Dendritic cell treated with granulocyte-macrophage colony-stimulating factor and Interleukin-4, amounts not matched to agents 40 ng/mL and 50 ng/mL, for 4 days (primary cell): ENCODE results near the gene PIK3C3.

ENCODE experiments used
- H3K27ac Mint-ChIP-seq: one replicate; pipeline ENCODE4 v1.8.0; 2022; ENCODE audit warnings: mild to moderate bottlenecking, mixed read lengths
- H3K27me3 Mint-ChIP-seq: one replicate; pipeline ENCODE4 v1.8.0; 2022; ENCODE audit warnings: mild to moderate bottlenecking, mixed read lengths
- H3K36me3 Mint-ChIP-seq: one replicate; pipeline ENCODE4 v1.8.0; 2022; ENCODE audit warnings: low read depth, mixed read lengths
- H3K4me1 Mint-ChIP-seq: one replicate; pipeline ENCODE4 v1.8.0; 2022; ENCODE audit warnings: low read depth, mixed read lengths
- H3K4me3 Mint-ChIP-seq: one replicate; pipeline ENCODE4 v1.8.0; 2022; ENCODE audit warnings: mild to moderate bottlenecking, moderate library complexity, mixed read lengths
- H3K9me3 Mint-ChIP-seq: one replicate; pipeline ENCODE4 v1.8.0; 2022; ENCODE audit warnings: mixed read lengths
- intact Hi-C: fragments of 100-400 bp; cut with micrococcal nuclease; formaldehyde crosslinking; loops from one replicate; pipeline ENCODE4 v1.15.0; 2022

The PIK3C3 gene

GRCh38 chr18:42018831-42019230, 63.8 kb downstream of the PIK3C3 start:
- Mint-ChIP-seq H3K27ac (no peak overlapping the region), H3K9me3 (no peaks in the 10 kb centered on the region), H3K4me3 (no peak overlapping the region), H3K36me3 (peaks cover 54% of the 10 kb centered on the region), H3K4me1 (no peaks in the 10 kb centered on the region), H3K27me3 (no peaks in the 10 kb centered on the region)
- intact Hi-C loops: no loop called here

- intact Hi-C loops: loop anchor here (5.0 kb wide), 1 partner anchor 37 kb away; no protein-coding TSS in a partner anchor
- Mint-ChIP-seq H3K4me1 (no peaks in the 10 kb centered on the region), H3K36me3 (peaks cover 40% of the 10 kb centered on the region), H3K27me3 (no peaks in the 10 kb centered on the region), H3K9me3 (no peaks in the 10 kb centered on the region), H3K27ac (no peak overlapping the region), H3K4me3 (no peak overlapping the region)
Observed at GRCh38 chr18:42024131-42024530, 69.1 kb downstream of the PIK3C3 start.

GRCh38 chr18:42025491-42025890, 70.5 kb downstream of the PIK3C3 start:
- H3K4me1 Mint-ChIP-seq: no peaks in the 10 kb centered on the region
- H3K36me3 Mint-ChIP-seq: peaks cover 53% of the 10 kb centered on the region
- no peaks in the 10 kb centered on the region for H3K9me3 Mint-ChIP-seq
- H3K4me3 Mint-ChIP-seq: no peak overlapping the region
- intact Hi-C loops: no loop called here
- no peak overlapping the region for H3K27ac Mint-ChIP-seq
- no peaks in the 10 kb centered on the region for H3K27me3 Mint-ChIP-seq

GRCh38 chr18:42025974-42026625, 71.1 kb downstream of the PIK3C3 start:
- H3K4me3 Mint-ChIP-seq: no peak overlapping the region
- H3K36me3 Mint-ChIP-seq: peaks cover 54% of the 10 kb centered on the region
- intact Hi-C loops: no loop called here
- no peaks in the 10 kb centered on the region for H3K27me3 Mint-ChIP-seq
- no peak overlapping the region for H3K27ac Mint-ChIP-seq
- H3K4me1 Mint-ChIP-seq: no peaks in the 10 kb centered on the region
- H3K9me3 Mint-ChIP-seq: no peaks in the 10 kb centered on the region

- H3K9me3 Mint-ChIP-seq: no peaks in the 10 kb centered on the region
- H3K27ac Mint-ChIP-seq: no peak overlapping the region
- no peaks in the 10 kb centered on the region for H3K4me1 Mint-ChIP-seq
- H3K4me3 Mint-ChIP-seq: no peak overlapping the region
- H3K36me3 Mint-ChIP-seq: peaks cover 59% of the 10 kb centered on the region
- intact Hi-C loops: no loop called here
- H3K27me3 Mint-ChIP-seq: no peaks in the 10 kb centered on the region
Observed at GRCh38 chr18:42028247-42028832, 73.3 kb downstream of the PIK3C3 start.

- H3K36me3 Mint-ChIP-seq: peaks cover 64% of the 10 kb centered on the region
- H3K4me1 Mint-ChIP-seq: no peaks in the 10 kb centered on the region
- intact Hi-C loops: no loop called here
- no peaks in the 10 kb centered on the region for H3K27me3 Mint-ChIP-seq
- H3K4me3 Mint-ChIP-seq: no peak overlapping the region
- no peak overlapping the region for H3K27ac Mint-ChIP-seq
- H3K9me3 Mint-ChIP-seq: no peaks in the 10 kb centered on the region
Observed at GRCh38 chr18:42029092-42029491, 74.1 kb downstream of the PIK3C3 start.

GRCh38 chr18:42030586-42031182, 75.7 kb downstream of the PIK3C3 start:
- H3K4me1 Mint-ChIP-seq: no peaks in the 10 kb centered on the region
- peaks cover 63% of the 10 kb centered on the region for H3K36me3 Mint-ChIP-seq
- no peak overlapping the region for H3K27ac Mint-ChIP-seq
- intact Hi-C loops: no loop called here
- no peak overlapping the region for H3K4me3 Mint-ChIP-seq
- H3K27me3 Mint-ChIP-seq: no peaks in the 10 kb centered on the region
- no peaks in the 10 kb centered on the region for H3K9me3 Mint-ChIP-seq

GRCh38 chr18:42032447-42032846, 77.4 kb downstream of the PIK3C3 start:
- H3K27ac Mint-ChIP-seq: no peak overlapping the region
- H3K36me3 Mint-ChIP-seq: peaks cover 75% of the 10 kb centered on the region
- no peaks in the 10 kb centered on the region for H3K27me3 Mint-ChIP-seq
- no peak overlapping the region for H3K4me3 Mint-ChIP-seq
- intact Hi-C loops: no loop called here
- H3K4me1 Mint-ChIP-seq: no peaks in the 10 kb centered on the region
- no peaks in the 10 kb centered on the region for H3K9me3 Mint-ChIP-seq

GRCh38 chr18:42033137-42033810, 78.2 kb downstream of the PIK3C3 start:
- Mint-ChIP-seq H3K27ac (no peak overlapping the region), H3K27me3 (no peaks in the 10 kb centered on the region), H3K9me3 (no peaks in the 10 kb centered on the region), H3K36me3 (peaks cover 84% of the 10 kb centered on the region), H3K4me3 (no peak overlapping the region), H3K4me1 (no peaks in the 10 kb centered on the region)
- intact Hi-C loops: no loop called here

GRCh38 chr18:42038936-42039335, 83.9 kb downstream of the PIK3C3 start:
- Mint-ChIP-seq H3K27me3 (no peaks in the 10 kb centered on the region), H3K27ac (no peak overlapping the region), H3K9me3 (no peaks in the 10 kb centered on the region), H3K4me1 (no peaks in the 10 kb centered on the region), H3K36me3 (peaks cover 86% of the 10 kb centered on the region), H3K4me3 (no peak overlapping the region)
- intact Hi-C loops: no loop called here

GRCh38 chr18:42039396-42039795, 84.4 kb downstream of the PIK3C3 start:
- intact Hi-C loops: no loop called here
- Mint-ChIP-seq H3K4me3 (no peak overlapping the region), H3K27me3 (no peaks in the 10 kb centered on the region), H3K4me1 (no peaks in the 10 kb centered on the region), H3K27ac (no peak overlapping the region), H3K9me3 (no peaks in the 10 kb centered on the region), H3K36me3 (peaks cover 86% of the 10 kb centered on the region)

GRCh38 chr18:42041793-42042192, 86.8 kb downstream of the PIK3C3 start:
- H3K27ac Mint-ChIP-seq: no peak overlapping the region
- H3K27me3 Mint-ChIP-seq: no peaks in the 10 kb centered on the region
- peaks cover 79% of the 10 kb centered on the region for H3K36me3 Mint-ChIP-seq
- H3K4me1 Mint-ChIP-seq: no peaks in the 10 kb centered on the region
- H3K9me3 Mint-ChIP-seq: no peaks in the 10 kb centered on the region
- intact Hi-C loops: no loop called here
- H3K4me3 Mint-ChIP-seq: no peak overlapping the region

GRCh38 chr18:42045346-42045745, 90.3 kb downstream of the PIK3C3 start:
- Mint-ChIP-seq H3K27me3 (no peaks in the 10 kb centered on the region), H3K4me3 (no peak overlapping the region), H3K9me3 (no peaks in the 10 kb centered on the region), H3K27ac (no peak overlapping the region), H3K4me1 (no peaks in the 10 kb centered on the region), H3K36me3 (peaks cover 64% of the 10 kb centered on the region)
- intact Hi-C loops: no loop called here

- Mint-ChIP-seq H3K4me3 (no peak overlapping the region), H3K9me3 (no peaks in the 10 kb centered on the region), H3K4me1 (no peaks in the 10 kb centered on the region), H3K27me3 (no peaks in the 10 kb centered on the region), H3K36me3 (peaks cover 61% of the 10 kb centered on the region), H3K27ac (no peak overlapping the region)
- intact Hi-C loops: no loop called here
Observed at GRCh38 chr18:42047721-42048120, 92.7 kb downstream of the PIK3C3 start.
